HUES6 (cell line): Measurements from ENCODE around the gene MAP3K7.

ENCODE experiments used
- H3K27ac ChIP-seq: 2 replicates; pipeline ENCODE4 v1.7.0; 2013; ENCODE audit warnings: low read depth, mild to moderate bottlenecking, low read length, inconsistent platforms
- H3K27me3 ChIP-seq: 2 replicates; pipeline ENCODE4 v1.6.1; 2013; ENCODE audit warnings: low read length; ENCODE audit not compliant: control insufficient read depth, insufficient read depth
- H3K36me3 ChIP-seq: 2 replicates; pipeline ENCODE4 v1.6.1; 2013; ENCODE audit warnings: low read length; ENCODE audit not compliant: control insufficient read depth, insufficient read depth
- H3K4me1 ChIP-seq: 2 replicates; pipeline ENCODE4 v1.6.1; 2013; ENCODE audit warnings: low read length; ENCODE audit not compliant: control insufficient read depth, insufficient read depth
- H3K4me3 ChIP-seq: 2 replicates; pipeline ENCODE4 v1.5.1; 2013; ENCODE audit warnings: low read depth, low read length
- H3K9ac ChIP-seq: one replicate; pipeline ENCODE4 v1.6.1; 2013; ENCODE audit warnings: mild to moderate bottlenecking, low read length
- H3K9me3 ChIP-seq: 2 replicates; pipeline ENCODE4 v1.6.1; 2013; ENCODE audit warnings: low read depth, low read length; ENCODE audit not compliant: control insufficient read depth, insufficient read depth

MAP3K7 gene

GRCh38 chr6:90495216-90495817, 91.6 kb downstream of the MAP3K7 start:
- Histone ChIP-seq H3K9ac (peak overlapping the region; percentile 30), H3K4me3 (0 out of 2 replicates have a peak overlapping the region, but pooled peaks have one; percentile 2), H3K27ac (peak overlapping the region; percentile 77), H3K4me1 (peaks cover 51% of the 10 kb centered on the region), H3K36me3 (no peaks in the 10 kb centered on the region), H3K9me3 (no peaks in the 10 kb centered on the region), H3K27me3 (no peaks in the 10 kb centered on the region)

DNA sequence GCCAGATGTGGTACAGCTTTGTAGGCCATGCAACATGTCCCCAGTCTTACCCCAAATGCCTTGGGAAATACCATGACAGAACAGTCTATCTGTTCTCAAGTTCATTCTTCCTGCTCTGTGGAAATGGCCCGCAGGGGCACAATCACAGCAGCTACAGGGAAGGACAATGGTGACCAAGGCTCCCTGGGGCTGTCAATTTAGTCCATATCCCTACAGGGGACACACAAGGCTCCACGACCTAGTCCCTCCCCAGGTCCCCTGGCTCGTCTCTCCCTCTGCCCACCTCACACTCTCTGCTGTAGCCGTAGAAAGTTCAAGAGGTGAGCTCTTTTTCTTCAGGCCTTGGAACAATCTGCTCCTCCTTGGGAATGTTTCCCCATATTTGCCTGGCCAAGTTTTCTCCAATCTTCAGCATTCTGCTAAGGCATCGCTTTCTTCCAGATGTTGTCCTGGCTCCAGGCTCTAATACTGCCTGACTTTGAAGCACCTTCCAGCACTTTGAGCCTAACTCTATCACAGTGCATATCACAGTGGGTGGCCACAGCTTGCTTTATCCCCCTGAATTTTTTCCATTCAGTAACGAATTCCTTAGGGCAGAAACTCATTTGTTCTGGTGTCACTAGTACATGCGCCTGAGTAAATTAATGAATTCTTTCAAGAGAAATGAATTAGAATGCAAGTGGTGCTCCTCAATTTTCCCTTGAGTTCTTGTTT, 92.6 kb downstream of the MAP3K7 start:
- Histone ChIP-seq H3K9ac (peak overlapping the region; percentile 52), H3K27ac (peak overlapping the region; percentile 77), H3K27me3 (no peaks in the 10 kb centered on the region), H3K9me3 (no peaks in the 10 kb centered on the region), H3K36me3 (no peaks in the 10 kb centered on the region), H3K4me1 (peaks cover 56% of the 10 kb centered on the region), H3K4me3 (peak overlapping the region; percentile 24)

- Histone ChIP-seq H3K27ac (no peak overlapping the region), H3K36me3 (no peaks in the 10 kb centered on the region), H3K9me3 (no peaks in the 10 kb centered on the region), H3K4me1 (peaks cover 56% of the 10 kb centered on the region), H3K9ac (no peak overlapping the region), H3K4me3 (no peak overlapping the region; the same call in 1 of the 2 replicates), H3K27me3 (no peaks in the 10 kb centered on the region)
Measured at GRCh38 chr6:90493332-90493731, 93.5 kb downstream of the MAP3K7 start.

- Histone ChIP-seq H3K27ac (no peak overlapping the region), H3K4me3 (no peak overlapping the region), H3K36me3 (no peaks in the 10 kb centered on the region), H3K4me1 (peaks cover 56% of the 10 kb centered on the region), H3K9ac (no peak overlapping the region), H3K9me3 (no peaks in the 10 kb centered on the region), H3K27me3 (no peaks in the 10 kb centered on the region)
Measured at GRCh38 chr6:90492798-90493197, 94.1 kb downstream of the MAP3K7 start.

DNA sequence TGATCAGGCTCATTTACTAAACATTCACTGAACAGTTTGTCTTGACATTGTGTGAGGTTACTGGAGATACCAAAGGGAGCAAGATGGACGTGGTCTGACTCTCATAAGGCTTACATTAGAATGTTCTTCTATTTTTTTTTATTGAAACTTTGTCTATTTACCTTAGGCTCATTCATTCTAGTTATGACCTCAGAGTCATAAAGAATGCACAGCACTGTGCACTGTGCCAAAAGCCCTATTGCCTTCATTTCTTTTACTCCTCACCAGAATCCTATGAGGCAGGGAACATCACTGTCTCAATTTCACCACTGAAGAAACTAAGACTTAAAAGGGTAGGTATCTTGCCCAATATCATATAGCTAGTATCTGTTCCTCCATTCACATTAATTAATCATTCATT, 94.5 kb downstream of the MAP3K7 start:
- no peaks in the 10 kb centered on the region for H3K27me3 ChIP-seq
- no peak overlapping the region for H3K9ac ChIP-seq
- H3K4me3 ChIP-seq, result no peak overlapping the region
- no peaks in the 10 kb centered on the region for H3K9me3 ChIP-seq
- no peak overlapping the region for H3K27ac ChIP-seq
- H3K36me3 ChIP-seq, result no peaks in the 10 kb centered on the region
- H3K4me1 ChIP-seq, result peaks cover 55% of the 10 kb centered on the region

- peaks cover 37% of the 10 kb centered on the region for H3K4me1 ChIP-seq
- no peaks in the 10 kb centered on the region for H3K36me3 ChIP-seq
- H3K27me3 ChIP-seq, result no peaks in the 10 kb centered on the region
- no peak overlapping the region for H3K9ac ChIP-seq
- peak overlapping the region; percentile 10; the same call in 1 of the 2 replicates for H3K27ac ChIP-seq
- H3K9me3 ChIP-seq, result peaks cover 7% of the 10 kb centered on the region
- H3K4me3 ChIP-seq, result no peak overlapping the region
Measured at GRCh38 chr6:90490030-90490716, 96.7 kb downstream of the MAP3K7 start.

DNA sequence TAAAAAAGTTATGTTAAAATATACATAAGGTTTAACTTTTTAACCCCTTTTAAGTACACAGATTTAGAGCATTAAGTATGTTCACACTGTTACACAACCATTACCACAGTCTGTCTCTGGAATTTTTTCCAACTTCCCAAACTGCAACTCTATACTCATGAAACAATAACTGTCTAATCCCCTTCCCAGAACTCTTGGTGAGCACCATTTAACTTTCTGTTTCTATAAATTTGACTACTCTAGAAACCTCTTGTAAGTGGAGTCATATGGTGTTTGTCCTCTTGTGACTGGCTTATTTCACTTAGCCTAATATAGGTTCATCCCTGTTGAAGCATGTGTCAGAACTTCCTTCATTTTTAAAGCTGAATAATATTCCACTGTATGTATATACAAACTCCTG, 98.1 kb downstream of the MAP3K7 start:
- no peak overlapping the region for H3K4me3 ChIP-seq
- H3K27me3 ChIP-seq, result no peaks in the 10 kb centered on the region
- H3K36me3 ChIP-seq, result no peaks in the 10 kb centered on the region
- no peak overlapping the region for H3K27ac ChIP-seq
- peaks cover 28% of the 10 kb centered on the region for H3K4me1 ChIP-seq
- H3K9ac ChIP-seq, result no peak overlapping the region
- H3K9me3 ChIP-seq, result peaks cover 7% of the 10 kb centered on the region

DNA sequence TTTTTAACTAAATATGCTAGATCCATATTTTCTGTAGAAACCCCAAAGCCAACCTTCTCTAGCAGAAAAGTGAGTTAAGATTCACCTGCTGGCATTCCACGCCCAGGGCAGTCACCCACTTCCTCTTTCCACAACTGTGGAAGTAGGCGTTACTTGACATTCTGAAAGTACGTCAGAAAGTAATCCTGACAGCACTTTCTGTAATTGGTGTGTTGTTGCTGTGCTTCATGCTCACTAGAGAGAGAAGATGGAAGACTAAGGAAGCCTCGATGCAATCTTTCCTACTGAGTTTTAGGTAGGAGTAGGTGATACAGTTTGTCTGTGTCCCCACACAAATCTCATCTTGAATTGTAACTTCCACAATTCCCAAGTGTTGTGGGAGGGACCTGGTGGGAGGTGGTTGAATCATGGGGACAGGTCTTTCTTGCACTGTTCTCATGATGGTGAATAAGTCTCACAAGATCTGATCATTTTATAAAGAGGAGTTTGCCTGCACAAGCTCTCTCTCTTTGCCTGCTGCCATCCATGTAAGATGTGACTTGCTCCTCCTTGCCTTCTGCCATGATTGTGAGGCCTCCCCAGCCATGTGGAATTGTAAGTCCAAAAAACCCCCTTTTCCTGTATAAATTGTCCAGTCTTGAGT, 101.1 kb downstream of the MAP3K7 start:
- Histone ChIP-seq H3K27me3 (no peaks in the 10 kb centered on the region), H3K4me1 (peaks cover 17% of the 10 kb centered on the region), H3K27ac (no peak overlapping the region), H3K4me3 (no peak overlapping the region), H3K36me3 (no peaks in the 10 kb centered on the region), H3K9me3 (peaks cover 9% of the 10 kb centered on the region), H3K9ac (no peak overlapping the region)

- peaks cover 9% of the 10 kb centered on the region for H3K9me3 ChIP-seq
- H3K9ac ChIP-seq, result no peak overlapping the region
- peaks cover 11% of the 10 kb centered on the region for H3K4me1 ChIP-seq
- no peaks in the 10 kb centered on the region for H3K27me3 ChIP-seq
- no peaks in the 10 kb centered on the region for H3K36me3 ChIP-seq
- H3K27ac ChIP-seq, result no peak overlapping the region
- no peak overlapping the region for H3K4me3 ChIP-seq
Measured at GRCh38 chr6:90484903-90485302, 102.0 kb downstream of the MAP3K7 start.

GRCh38 chr6:90484385-90484784, 102.5 kb downstream of the MAP3K7 start:
- Histone ChIP-seq H3K4me1 (peaks cover 8% of the 10 kb centered on the region; the same call in 1 of the 2 replicates), H3K36me3 (no peaks in the 10 kb centered on the region), H3K27me3 (no peaks in the 10 kb centered on the region), H3K9ac (no peak overlapping the region), H3K27ac (no peak overlapping the region), H3K9me3 (peaks cover 9% of the 10 kb centered on the region), H3K4me3 (no peak overlapping the region)

DNA sequence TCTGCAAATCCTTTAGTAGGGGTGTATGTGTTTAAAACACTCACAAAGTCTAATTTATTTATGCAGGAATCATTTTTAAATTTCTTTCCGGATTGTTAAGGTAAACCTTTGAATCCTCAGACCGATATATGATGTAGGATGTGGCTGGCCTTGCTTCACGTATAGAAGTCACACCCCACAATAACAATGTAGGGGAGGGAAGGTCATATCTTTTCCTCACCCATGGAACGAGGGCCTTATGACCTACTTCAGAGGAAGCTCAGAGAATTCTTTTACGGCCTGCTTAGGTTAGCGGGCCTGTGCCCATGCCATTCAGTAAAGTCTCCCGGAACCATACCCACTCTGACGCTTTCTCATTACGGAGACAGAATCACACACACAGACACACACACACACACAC, 102.9 kb downstream of the MAP3K7 start:
- Histone ChIP-seq H3K4me3 (no peak overlapping the region), H3K36me3 (no peaks in the 10 kb centered on the region), H3K4me1 (peaks cover 10% of the 10 kb centered on the region)

More for the DNA sequence above, 102.9 kb downstream of the MAP3K7 start:
- Histone ChIP-seq H3K27ac (no peak overlapping the region), H3K9ac (no peak overlapping the region), H3K9me3 (peaks cover 9% of the 10 kb centered on the region), H3K27me3 (no peaks in the 10 kb centered on the region)
